GM11168 (cell line): Measurements from ENCODE around the gene CCDC68.

Experiments
- in situ Hi-C: fragments of 300-500 bp; cut with MboI; formaldehyde crosslinking; loops from one replicate; pipeline ENCODE4 v1.12.0; 2022; ENCODE audit warnings: low sequenced_read_pairs; ENCODE audit not compliant: unreplicated experiment

Gene CCDC68

DNA sequence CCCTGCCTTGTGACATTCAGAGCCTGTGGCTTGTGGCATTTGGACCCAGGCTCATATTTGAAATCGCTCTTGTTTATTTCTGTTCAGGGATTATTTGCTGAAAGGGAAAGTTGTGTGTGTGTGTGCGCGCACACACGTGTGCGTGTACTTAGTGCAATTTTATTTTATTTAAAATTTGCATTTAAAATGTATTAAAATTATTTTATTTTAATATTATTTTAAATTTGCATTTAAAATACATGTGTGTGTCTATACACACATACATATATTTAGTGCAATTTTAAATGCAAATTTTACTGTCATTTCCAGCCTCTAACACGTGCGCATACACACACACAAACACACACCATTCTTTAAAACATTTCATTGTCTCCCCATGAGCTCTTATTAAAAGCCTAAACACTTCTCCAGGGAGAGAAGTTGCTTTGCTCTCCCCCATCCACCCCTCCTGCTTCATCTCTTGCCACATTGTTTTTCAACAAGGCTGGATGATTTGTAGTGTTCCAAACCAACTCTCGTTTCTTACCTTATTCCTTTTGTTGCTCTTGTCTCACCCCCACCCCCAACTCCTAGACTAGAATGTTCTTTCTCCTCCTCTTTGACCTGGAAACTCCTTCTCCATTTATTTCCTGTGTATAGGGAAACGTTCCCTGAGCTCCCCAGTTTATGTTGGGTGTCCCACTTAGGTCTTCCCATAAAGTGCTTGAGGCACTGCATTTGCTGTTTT, 3.8 kb upstream of the CCDC68 start:
- in situ Hi-C loops, result no loop called here

DNA sequence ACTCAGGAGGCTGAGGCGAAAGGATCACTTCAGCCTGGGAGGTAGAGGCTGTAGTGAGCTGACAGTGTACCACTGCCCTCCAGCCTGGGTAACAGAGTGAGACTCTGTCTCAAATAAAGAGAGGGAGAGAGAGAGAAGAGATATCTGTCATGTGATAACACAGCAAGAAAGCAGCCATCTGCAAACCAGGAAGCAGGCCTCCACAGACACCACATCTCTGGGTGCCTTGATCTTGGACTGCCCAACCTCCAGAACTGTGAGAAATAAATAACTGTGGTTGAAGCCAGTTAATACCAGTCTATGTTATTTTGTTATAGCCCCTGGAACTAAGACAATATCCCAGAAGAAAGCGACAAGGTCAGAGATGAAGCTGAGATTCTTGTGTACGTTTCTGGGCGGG, 2.6 kb upstream of the CCDC68 start:
- in situ Hi-C loops, result no loop called here

DNA sequence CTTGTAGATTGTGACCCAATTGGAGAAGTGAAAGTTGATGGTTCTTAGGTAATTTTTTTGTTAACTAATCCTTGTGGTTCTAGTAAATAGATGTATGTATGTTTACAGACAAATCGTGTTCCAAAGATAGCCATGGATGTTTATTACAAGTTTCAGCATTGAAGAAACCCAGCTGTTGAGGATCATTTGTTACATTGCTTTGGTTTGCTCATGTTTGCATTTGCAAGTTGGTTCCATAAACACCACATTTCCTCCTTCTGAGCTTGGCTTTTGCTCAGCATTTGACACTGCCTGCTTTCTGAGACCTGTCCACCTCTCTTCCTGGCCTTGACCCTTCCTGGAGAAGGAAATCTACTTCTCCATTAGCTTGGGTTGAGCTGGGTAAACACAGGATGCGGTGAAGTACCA, 1.8 kb upstream of the CCDC68 start:
- in situ Hi-C loops, result no loop called here

DNA sequence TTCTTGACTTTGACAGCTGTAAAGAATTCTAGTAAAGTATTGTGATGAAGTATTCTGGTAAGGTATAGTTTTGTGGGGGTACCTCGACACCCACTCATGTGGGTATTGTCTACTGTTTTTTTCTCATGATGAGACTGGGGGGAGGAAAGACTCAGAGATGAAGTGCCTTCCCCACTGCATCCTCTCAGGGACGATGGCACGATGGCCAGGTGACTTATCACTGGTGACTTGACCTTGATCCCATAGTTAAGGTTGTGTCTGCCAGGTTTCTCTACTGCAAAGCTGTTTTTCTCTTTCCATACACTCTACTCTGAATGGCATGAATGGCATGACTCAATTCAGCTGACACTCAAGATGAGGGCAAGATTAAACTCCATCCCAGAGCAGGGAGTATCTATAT, 936 bp upstream of the CCDC68 start:
- in situ Hi-C loops, result no loop called here

DNA sequence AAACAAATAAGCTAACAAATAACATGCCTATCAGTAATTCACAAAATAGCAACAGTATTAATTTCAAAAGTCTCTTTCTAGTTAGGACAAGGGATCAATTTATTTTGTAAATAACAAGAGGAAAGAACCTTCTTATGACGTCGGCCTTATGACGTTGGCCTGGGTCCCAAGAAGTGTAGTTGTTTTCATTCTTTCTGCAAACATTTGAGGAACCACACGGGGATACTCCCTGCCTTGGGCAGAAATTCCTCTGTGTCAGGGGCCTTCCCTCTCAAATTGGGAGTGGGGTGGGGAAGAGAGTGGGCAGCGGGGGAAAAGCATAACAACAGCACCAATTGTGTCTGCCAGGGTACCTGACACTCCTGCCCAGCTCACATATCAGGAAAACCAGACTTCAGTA, 1.3 kb downstream of the CCDC68 start:
- in situ Hi-C loops, result no loop called here

DNA sequence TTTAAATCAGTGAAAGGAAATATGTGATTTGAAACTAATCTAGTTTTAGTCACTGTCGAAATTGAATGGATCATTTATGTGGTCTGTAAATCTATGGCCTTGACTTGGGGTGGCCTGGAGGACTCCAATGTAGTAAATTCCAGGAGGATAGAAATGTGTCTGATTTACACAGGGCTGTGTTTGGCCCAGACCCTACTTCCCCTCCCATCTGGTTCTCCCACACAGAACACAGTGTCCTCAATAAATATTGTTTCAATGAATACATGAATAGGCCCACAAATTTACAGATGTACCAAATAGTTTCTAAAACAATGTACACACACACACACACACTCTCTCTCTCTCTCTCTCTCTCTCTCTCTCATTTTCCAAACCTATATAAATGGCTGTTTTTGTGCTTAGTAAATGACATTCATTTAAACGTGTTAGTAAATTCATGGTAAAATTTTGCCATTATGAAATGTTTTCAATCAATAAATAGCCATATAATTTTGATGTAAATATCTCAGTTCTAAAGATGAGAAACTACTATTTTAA, 1.9 kb downstream of the CCDC68 start:
- in situ Hi-C loops, result no loop called here

DNA sequence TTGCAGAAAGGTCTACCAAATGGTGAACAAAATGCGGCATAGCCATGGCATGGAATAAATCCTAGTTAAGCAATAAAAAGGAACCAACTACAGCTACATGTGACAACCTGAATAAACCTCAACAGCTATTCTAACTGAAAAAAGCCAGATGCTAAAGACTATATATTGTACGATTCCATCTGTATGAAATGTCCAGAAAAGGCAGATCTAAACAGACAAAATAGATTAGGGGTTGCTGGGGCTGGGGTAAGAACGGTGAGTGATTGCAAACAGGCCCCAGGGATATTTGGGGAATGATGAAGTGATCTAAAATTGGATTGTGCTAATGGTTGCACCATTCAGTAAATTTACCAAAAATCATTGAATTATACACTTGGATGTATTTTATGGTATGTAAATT, 2.8 kb downstream of the CCDC68 start:
- in situ Hi-C loops, result no loop called here

DNA sequence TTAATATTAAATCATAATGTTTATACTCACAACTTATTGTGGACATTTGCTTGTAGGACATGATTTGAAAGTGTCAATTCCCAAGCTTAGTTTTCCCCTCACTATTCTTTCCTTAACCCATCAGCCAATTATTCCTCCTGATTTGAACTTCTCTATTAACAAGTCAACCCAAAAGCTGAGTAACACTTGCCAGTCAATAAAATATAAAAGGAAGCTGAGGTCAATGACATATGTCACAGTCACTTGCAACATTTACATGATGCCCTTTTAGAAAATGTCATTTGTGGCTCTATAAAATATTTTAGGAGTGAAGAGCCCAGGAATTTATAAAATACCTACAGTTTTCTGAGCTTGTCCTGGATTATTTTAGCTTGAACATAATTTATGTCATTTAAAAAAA, 7.2 kb downstream of the CCDC68 start:
- in situ Hi-C loops, result no loop called here

DNA sequence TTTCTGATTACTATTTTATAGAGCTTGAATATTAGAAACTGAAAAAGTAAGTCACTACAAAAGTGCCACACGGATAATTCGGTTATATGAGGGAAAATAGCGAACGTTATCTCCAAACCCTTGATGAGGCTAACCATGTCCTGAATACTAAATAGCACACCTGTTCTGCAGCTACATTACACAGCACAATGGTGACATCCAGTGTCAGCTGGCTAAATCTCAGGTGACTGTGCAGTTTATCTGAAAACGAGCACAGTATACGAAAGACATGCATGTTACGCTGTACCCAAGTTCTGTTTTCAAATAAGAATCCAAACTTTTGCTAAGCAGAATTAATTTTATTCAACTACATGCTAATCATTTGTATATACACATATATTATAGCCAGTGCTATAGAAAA, 9.0 kb downstream of the CCDC68 start:
- in situ Hi-C loops, result no loop called here

DNA sequence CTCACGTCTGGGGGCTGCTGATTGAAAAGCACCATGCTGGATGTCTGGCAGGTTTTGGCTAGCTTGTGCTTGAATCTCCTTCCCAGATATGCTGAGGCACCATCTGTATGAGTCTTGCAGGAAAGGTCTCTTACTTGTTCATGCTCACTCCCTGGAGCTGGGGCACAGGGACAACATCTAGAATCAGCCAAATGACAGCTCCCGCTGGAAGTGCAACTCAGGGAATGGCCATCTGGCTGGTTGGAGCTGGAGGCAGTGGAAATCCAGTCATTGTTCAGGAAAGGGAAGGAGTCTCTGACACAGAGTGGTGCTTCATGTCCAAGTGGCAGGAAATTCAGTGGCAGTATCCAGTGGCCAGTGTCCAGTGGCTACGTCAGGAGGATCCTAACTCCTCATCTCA, 9.7 kb downstream of the CCDC68 start:
- in situ Hi-C loops, result no loop called here

DNA sequence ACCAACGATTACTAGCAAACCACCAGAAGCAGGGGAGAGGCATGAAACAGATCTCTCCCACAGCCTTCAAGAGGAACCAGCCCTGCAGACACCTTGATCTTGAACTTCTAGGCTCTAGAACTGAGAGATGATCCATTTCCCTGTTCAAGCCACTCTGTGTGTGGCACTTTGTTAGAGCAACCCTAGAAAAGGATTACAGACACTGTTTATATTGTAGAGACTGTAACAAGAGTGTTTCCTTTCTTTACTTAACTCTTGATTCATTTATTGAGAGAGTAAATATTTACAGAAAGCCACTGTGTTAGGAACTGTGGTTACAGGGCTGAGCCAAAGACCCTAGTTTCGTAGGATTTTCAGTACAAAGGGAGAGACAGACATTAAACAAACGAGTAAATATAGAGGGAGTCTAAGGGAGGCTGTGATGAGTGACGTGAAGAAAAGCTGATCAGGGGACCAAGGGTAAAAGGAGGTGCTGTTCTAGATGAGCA, 10.9 kb downstream of the CCDC68 start:
- in situ Hi-C loops, result no loop called here

DNA sequence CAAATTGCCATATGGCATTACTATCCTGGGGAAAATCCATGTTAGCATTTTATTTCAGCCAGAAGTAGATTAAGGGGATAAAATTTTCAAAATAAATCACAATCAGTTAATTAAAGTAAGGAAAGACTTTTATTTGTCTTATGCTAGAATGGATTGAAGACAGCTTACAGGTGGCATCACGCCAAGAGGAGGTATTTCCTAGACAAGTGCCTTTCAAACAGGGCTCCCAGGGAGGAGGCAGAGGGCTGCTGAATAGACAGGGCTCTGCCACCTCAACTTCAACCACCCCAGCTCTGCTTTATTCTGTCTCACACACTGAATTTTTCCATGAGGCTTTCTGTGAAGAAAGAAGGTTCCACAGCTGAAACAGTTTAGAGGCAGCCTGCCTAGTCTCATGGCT, 12.2 kb downstream of the CCDC68 start:
- in situ Hi-C loops, result no loop called here

DNA sequence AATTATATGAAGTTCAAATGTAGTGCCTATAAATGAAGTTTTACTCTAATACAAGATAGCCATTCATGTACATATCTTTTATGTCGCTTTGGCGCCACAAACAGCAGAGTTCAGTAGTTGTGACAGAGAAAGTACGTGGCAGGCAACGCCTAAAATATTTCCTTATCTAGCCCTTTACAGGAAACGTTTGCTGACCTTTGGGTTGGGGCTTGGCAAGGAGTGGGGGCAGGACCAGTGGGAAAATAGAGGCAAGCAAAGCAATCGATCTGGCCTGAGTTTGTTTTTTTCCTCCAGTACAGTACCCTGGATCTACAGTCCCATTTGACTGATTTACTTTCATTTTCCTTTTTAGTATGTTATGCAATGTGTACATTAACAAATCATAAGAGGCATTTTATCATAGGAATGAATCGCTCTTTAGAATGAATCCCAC, 13.1 kb downstream of the CCDC68 start:
- in situ Hi-C loops, result no loop called here

DNA sequence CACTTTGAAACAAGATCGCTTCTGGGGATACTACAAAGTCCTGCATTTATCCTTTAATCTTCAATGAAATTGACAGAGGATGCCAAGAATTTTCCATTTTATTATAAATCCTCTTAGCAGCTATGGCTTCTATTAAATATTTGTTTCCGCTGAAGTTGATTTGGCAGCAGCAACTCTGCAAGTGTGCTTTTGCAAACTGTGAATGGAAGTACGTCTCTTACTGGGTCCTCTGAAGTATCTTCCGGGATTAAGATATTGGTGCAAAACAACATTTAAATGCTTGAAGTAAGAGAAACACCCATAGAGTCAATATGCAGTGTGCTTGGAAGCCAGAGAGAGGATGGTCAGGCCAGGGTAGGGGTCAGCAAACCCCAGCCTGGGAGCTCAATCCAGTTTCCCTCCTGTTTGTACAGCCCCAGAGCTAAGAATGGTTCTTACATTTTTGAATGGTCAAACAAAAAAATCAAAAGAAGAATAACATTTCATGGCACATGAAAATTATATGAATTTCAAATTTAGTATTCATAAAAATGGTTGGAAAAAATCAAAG, 13.6 kb downstream of the CCDC68 start:
- in situ Hi-C loops, result no loop called here

DNA sequence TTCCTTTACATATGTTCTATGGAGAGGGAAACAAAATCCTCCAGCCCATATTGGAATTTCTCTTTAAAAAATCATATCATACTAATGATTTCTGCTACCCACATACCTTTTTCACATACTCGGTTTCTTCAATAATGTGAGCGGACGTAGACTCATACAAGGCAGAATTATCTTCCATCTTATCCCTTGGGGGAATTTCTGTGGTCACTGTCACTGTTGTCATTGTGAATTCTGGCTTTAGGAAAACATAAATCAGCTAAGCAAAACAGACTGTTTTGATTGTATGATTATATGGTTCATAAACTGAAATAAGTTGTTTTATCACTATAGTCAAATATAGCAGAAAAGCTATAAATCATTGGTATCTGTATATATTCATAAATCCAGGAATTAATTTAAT, 16.7 kb downstream of the CCDC68 start:
- in situ Hi-C loops, result no loop called here

DNA sequence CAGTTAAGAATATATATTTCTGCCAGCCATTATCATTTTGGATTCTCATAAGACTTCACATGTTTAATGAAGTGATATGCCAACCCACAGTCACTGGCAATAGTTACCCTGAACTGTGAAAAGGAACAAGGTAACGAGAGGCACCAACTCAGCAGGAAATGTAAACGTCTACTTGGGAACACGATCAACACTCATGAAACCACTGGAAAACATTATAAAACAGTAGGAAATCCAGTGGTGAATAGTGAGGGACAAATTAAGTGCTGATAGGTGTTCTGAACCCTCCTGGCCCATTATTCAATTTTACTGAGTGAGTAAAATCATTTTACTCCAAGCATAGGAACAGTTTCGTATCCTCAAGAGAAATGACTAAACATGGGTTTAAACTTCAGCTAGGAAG, 17.1 kb downstream of the CCDC68 start:
- in situ Hi-C loops, result no loop called here

DNA sequence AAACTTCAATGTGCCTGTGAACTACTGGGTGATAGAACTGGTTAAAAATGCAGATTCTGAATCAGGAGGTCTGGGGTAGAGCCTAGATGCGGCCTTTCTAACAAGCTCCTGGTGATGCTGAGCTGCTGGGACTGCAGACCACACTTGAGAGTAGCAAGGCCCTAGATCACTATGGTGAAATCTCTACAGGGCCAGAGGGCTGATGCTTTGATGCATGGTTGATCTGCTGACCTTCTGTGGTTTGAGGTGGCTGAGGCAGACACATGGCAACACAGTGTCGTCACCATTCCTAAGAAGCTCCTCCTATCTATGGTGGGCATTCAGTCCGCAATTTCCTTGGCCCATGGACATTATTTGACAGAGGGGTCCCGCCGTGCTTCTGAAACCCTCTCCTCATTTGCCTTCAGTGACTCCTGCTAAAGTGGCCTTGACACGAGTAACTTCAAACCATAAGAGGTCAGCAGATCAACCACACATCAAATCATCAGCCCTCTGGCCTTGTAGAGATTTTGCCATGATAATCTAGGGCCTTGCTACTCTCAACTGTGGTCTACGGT, 19.8 kb downstream of the CCDC68 start:
- in situ Hi-C loops, result no loop called here

DNA sequence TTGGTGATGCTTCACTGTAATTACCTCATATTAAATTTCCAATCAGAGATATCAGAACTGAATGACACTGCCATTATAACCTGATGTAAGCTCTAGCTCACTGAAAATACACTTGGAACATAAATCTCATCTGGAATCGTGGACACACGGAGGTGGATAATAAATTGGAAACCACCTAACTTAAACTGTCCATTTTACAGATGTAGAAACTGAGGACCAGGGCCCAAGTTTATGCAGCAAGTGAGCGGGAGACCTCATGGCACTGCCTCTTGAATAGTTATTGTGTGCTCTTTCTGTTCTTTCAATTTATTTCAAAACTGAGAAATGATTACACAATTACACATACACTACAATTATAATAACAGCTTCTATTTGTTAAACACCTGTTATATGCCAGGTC, 20.8 kb downstream of the CCDC68 start:
- in situ Hi-C loops, result no loop called here

DNA sequence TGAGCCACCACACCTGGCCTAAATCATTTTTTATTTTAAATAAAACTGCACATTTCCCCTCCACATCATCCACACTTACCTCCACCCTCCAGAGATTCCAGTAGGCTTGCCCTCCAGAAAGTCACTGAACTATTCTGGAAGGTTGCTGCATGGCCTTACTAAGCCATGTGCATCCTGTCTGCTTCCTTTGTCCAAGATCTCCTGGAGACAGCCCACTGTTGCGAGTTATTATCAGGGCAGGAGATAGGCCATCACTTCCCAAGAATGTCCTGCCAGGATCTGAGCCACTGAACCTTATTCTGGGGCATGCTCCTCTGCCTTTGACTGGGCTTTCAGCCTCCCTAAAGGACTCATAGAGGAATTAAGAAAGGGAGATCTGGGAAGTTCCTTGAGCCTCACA, 26.8 kb downstream of the CCDC68 start:
- in situ Hi-C loops, result no loop called here

DNA sequence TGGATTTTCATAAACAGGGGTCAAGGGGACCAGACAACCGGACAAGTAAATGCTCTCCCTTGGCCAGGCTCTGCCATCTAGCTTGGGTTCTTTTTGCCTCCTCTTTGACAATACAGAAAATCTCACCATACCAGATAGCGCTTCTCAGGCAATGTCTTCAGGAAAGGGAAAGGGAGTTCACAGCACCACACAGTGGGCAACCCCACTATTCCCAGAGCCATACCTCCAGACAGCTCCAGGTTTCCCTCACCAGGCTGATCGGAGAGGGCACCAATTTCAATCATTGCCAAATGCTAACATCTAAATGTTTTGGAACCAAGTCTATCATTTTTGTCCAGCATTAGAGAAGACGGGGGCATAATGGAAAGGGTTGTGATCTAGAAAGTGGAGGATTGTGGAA, 28.1 kb downstream of the CCDC68 start:
- in situ Hi-C loops, result no loop called here

DNA sequence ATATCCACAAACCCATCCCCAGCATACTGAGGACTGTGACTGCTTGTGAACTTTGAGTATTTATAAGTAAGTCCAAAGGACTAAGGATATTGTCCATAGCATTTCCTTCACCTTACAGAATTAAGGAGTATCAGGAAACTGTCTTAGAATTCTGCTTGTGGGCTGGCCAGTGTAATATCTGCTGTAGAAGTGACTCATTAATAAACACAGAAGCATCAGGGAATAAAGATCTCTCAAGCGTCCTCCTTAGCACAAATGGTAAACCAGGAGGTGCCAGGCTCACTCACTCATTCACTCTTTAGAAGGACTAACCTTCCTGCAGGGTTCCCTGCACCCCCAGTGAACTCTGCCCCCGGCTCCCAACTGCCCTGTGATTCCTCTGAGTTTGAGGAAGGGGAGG, 31.0 kb downstream of the CCDC68 start:
- in situ Hi-C loops, result no loop called here
